NCI-H2171 (cell line): ENCODE data around the gene CRAT.

Source experiments
- DNase-seq: peaks from one replicate; lab custom pipeline; 2025; lab: John Stamatoyannopoulos, UW

CRAT gene

GRCh38 chr9:129089246-129089645 is 21.3 kb downstream of the CRAT start:
- DNase-seq: no peak

- no peak for DNase-seq
Observed at GRCh38 chr9:129084087-129084486, 26.5 kb downstream of the CRAT start.

- no peak for DNase-seq
Observed at GRCh38 chr9:129081388-129081904, 29.1 kb downstream of the CRAT start.

GRCh38 chr9:129080601-129081387 is 29.8 kb downstream of the CRAT start, which contains the start of gene DOLPP1:
Gene DOLPP1 (plus strand): TSS chr9:129081111. CDS start chr9:129081132, 21 bp downstream.
- peak; percentile 100 for DNase-seq

DNA sequence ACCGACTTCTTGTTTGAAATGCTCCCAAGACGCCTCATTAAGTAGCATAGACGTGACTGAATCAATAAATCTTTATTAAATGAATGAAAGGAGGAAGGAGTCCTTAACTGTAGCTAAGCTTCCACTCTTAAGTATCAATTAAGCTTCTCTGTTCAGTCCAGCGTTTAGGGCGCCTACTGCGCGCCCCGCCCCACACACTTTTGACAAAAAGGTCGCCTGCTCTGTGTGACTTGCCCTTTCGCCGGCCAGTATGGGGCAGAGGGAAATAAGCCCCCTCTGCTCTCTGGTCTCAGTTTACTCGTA is 30.3 kb downstream of the CRAT start:
- DNase-seq: no peak

- no peak for DNase-seq
Observed at GRCh38 chr9:129079829-129080228, 30.8 kb downstream of the CRAT start.

DNA sequence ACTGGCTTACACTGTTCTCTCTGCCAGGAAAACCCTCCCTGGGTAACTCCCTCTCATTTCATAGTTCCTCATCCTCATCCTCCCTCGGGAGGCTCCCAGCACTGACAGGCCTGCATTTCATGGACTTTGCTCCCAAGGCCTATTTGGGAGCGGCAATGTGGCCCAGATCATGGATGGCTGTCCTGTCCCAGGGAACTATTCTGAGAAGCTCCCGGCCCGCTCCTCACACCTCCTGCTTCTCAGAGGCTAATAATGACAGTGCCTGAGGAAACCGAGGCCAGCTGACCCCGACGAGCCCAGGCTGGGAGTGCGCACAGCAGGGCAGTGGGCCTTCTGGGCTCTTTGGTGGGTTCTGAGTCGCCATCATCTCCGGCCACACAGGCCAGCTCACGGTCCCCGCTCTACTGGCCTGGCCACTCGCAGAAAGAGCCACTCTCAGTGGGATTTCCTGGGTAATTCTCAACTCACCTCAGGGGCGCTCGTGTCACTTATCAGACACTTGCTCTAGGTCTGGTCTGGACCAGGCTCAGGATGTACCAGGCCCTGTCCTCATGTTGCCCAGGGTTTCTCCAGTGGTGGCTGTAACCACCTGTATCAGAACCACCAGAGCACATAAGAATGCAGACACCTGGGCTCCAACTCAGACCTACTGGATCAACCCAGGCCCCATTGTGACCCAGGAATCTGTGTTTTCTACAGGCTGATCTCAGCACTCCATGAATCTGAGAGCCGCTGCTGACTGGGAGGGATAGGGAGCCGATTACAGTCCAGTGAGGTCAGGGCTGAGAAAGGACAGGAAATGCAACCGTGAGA is 31.7 kb downstream of the CRAT start:
- DNase-seq: no peak

DNA sequence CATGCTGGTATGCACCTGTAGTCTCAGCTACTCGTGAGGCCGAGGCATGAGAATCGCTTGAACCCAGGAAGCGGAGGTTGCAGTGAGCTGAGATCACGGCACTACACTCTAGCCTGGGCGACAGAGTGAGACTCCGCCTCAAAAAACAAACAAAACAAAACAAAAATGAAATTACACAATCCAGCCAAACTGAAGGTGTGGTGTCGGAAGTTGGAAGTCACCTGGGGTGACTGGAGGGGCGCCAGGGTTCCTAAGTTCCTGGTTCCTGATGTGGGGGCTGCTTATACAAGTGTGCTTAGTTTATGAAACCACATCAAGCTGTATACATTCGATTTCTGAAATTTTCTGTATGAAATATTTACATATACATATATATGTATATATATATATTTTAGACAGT is 33.4 kb downstream of the CRAT start:
- DNase-seq: no peak

- DNase-seq: no peak
Observed at GRCh38 chr9:129076640-129077037, 34.0 kb downstream of the CRAT start.

DNA sequence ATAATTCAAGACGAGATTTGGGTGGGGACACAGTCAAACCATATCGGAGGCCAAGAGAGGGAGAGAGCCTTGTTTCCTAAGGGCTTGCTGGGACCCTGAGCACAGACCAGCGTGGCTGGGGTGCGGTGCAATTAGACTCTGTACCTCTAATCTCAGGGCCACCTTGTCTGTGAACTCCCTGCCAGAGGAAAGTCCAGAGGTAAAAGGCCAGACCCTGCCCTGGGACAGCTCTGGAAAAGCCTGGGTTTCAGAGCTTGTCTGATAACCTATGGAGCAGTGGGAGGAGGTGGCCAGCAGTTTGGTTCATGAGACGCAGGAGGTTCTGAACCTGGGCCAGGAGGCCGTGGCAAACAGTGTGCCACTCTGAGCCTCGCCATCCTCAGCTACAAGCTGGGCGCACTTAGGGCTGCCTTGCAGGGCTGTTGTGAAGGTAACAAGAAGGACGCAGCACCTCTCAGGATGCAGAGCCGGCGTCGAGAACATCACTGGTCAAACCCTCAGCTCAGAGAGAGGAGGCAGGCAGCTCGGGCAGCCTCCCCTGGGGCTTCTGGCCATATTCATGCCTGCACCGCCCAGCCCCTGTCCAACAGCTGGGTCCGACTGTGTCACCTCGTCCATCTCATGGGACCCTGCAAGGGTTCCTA is 34.5 kb downstream of the CRAT start:
- no peak for DNase-seq

DNA sequence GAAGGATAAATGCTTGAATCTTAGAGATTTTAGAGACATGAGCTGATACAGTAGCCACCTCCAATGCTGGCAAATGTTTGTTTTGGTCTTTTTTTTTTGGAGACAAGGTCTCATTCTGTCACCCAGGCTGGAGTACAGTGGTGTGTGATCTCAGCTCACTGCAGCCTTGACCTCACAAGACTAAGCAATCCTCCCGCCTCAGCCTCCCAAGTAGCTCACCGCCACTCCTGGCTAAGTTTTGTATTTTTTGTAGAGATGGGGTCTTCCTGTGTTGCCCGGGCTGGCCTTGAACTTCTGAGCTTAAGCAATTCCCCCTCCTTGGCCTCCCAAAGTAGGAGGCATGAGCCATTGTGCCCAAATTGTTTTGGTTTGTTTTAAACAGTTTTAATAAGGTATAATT is 36.5 kb downstream of the CRAT start:
- no peak for DNase-seq

GRCh38 chr9:129073404-129073803 is 37.2 kb downstream of the CRAT start:
- DNase-seq: no peak

- DNase-seq: no peak
Observed at GRCh38 chr9:129072171-129072570, 38.4 kb downstream of the CRAT start.

DNA sequence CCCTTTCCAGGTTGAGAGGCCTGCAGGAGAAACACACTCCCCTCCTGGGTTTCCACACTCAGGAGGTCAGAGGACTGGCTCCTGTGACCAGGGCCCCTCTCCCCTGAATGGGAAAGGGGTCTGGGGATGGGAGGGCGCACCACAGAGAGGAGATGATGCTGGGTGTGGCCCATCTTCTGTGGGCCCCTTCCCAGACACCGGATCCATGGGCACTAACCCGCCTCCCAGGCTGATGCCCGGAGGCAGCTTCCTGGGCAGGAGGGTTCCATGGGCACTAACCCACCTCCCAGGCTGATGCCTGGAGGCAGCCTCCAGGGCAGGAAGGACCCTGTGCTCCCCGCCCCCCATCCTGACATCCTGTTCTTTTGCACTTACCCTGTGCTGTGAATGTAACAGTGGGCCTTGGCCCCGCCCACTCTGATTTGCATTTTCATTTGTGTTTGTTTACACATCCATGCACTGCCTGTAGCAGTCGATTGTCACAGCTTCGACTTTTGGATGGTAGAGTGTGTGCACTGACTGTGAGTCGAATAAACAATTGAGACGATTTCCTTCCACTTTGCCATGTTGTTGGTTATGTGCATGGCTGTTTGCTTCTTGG is 39.0 kb downstream of the CRAT start:
- no peak for DNase-seq

DNA sequence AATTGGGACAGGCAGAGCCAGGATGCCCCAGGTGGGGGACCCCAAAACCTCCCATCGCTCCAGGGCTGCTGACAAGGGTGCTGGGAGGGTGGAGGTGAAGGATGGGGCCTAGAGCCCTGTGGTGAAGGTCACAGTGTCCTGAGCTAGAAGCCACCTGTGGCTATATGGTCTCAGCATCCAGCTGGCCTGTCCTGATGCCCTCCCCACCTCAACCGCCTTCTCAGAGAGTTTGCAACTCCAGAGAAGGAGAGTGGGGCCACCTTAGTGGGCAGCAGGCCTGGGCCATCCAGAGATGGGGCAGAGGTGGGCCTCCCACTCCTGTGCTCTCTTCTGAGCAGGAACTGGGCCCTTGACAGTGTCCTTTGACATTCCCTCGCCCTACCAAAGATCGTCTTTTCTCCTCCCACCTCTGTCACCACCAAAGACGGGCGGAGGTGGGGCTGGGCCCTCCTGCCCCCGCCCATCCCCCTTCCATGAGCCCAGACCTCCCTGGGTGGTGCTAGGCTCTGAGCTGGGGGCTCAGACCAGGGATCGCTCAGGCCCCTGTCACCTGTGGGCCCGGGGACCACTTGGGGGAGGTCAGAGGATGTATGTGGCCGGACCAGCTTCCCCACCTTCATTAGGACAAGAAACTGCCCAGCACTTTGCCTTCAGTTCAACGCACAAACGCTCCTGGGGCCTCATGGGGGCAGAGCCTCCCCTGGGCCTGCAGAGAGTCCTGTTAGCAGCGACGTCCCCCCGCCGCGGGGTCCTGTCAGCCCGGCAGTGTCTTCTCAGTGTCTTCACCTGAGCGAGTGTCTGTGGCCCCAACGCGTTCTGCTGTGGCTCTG is 39.7 kb downstream of the CRAT start:
- no peak for DNase-seq

DNA sequence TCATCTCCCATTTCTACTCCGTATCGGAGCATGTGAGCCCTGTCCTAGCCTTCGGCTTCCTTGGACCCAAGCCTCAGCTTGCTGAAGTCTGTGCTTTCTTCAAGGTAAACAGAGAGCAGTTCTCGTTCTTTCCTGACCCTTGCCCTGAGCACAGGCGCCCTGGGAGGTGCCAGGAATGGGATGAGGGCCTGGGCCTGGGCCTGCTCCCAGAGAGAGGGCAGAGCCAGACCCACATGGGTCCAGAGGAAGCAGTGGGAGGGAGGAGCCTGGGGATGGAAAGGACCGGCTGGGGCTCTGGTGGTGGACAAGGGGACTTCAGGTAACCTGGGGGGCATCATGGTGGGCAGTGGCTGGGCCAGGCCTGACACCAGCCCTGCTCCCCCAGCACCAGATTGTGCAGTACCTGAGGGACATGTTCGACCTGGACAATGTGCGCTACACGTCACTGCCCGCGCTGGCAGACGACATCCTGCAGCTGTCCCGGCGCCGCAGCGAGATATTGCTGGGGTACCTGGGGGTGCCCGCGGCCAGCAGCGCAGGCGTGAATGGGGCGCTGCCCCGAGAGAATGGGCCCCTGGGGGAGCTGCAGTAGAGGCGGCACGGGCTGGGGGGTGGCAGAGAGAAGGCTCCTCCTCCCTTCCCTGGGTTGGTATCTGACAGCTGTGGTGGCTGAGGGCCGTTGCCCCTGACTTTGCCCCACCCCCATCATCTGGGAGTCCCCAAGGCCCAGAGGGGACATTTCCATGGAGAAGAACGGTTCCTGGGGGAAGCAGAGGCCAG is 40.5 kb downstream of the CRAT start:
- no peak for DNase-seq

DNA sequence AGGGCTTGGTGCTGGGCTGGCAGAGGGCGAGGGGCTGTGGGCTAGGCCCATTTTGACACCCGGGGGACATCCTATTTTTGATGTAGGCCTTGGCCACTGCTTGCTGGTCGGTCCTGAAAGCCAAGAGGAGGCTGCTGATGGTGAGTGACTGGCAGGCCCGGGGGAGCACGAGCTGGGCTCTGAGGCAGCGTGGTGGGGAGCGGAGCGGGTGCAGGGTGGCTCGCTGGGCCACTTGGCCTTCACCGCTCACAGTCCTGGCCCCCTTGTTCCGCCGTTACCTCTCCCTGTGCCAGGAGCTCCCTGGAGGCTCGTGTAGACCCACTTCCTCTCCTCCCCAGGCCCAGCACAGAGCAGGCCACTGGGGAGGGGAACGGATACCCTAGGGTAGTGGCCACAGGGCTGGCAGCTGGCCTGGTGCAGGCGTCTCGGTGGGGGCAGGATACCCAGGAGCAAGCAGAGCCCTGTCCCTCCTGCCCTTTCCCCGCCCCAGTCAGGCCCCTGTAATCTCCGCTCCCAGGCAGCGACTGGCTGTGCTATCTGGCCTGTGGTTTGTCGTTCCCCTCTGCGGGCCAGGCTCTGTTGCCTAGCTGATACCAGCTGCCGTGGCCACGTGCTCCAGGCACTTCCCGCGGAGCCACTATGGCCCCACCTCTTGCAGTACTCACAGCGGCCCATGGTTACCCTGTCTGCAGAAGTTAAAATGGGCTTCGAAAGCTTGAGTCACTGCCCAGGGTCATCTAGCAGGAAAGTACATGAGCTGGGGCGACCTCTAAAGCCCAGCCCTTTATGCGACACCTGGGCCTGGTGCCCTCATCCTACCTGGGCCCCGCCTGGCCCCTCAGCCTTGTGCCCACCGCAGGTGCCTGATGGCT is 41.4 kb downstream of the CRAT start:
- no peak for DNase-seq

GRCh38 chr9:129068110-129068509 is 42.5 kb downstream of the CRAT start:
- no peak for DNase-seq

- DNase-seq: no peak
Observed at GRCh38 chr9:129064499-129064908, 46.1 kb downstream of the CRAT start.

GRCh38 chr9:129063061-129063460 is 47.5 kb downstream of the CRAT start:
- DNase-seq: no peak
